ENCODE measurements around the gene RERG.

GRCh38 chr12:15208140-15208539 lies 13.1 kb downstream of the RERG start:
- no peak for TF ChIP-seq CTCF (IDR thresholded peaks at IDR 0.05; ENCODE audit: low read depth, low read length)
- TF ChIP-seq, protein P1, sequence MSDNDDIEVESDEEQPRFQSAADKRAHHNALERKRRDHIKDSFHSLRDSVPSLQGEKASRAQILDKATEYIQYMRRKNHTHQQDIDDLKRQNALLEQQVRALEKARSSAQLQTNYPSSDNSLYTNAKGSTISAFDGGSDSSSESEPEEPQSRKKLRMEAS (IDR thresholded peaks at IDR 0.05; ENCODE audit: low read depth, low read length), result no peak
- no peak for TF ChIP-seq POLR2A (IDR thresholded peaks at IDR 0.05; ENCODE audit: extremely low read depth, insufficient read length)
- no peak for TF ChIP-seq MYC (IDR thresholded peaks at IDR 0.05; ENCODE audit: low read depth, low read length)

All from NB4 (cell line).